Prostate gland (tissue), 2 donors: ENCODE measurements around the gene MFN2. TPM values are rescaled to one million over a fixed set of nuclear protein-coding genes. Genes with fewer than 3 reads are reported as not detected.
A peak's percentile ranks its signal among the peaks of the same experiment; 100 is the strongest.
"Not testable (repeated sequence)": the region's sequence is repeated elsewhere in the genome, so short reads cannot be mapped to it uniquely, and the experiment has no call there.

Experiments
- DNase-seq: peaks from one replicate; pipeline ENCODE4 v3.0.0-alpha.2; 2019; ENCODE audit warnings: low spot score
- H3K27ac ChIP-seq, 2 donors: fragments of 200-600 bp; sonication (generic); 2 replicates each; pipeline ENCODE4 v1.5.1; 2017 to 2019
- H3K27me3 ChIP-seq: fragments of 200-600 bp; sonication (generic); replicated peaks from 2 replicates; pipeline ENCODE4 v1.5.1; 2019; ENCODE audit not compliant: insufficient read depth
- H3K36me3 ChIP-seq, 2 donors: fragments of 200-600 bp; sonication (generic); 1 replicate in 1 of 2; 2 replicates in 1 of 2; pipeline versions ENCODE4 v1.5.1 to v1.8.1; 2017 to 2019
- H3K4me1 ChIP-seq: fragments of 200-600 bp; sonication (generic); replicated peaks from 2 replicates; pipeline ENCODE4 v1.5.1; 2019
- H3K4me3 ChIP-seq, 2 donors: fragments of 200-600 bp; sonication (generic); 2 replicates each; pipeline ENCODE4 v1.5.1; 2017 to 2019
- H3K9me3 ChIP-seq: fragments of 200-600 bp; sonication (generic); 2 replicates; pipeline ENCODE4 v1.5.1; 2017
- POLR2A ChIP-seq: fragments of 450-650 bp; IDR thresholded peaks from one replicate; pipeline ENCODE4 v1.6.1; 2016; ENCODE audit warnings: antibody characterized with exemption, mild to moderate bottlenecking
- POLR2AphosphoS5 ChIP-seq: sonication (generic); formaldehyde crosslinking; IDR thresholded peaks from one replicate; pipeline ENCODE4 v1.6.1; 2017; ENCODE audit warnings: antibody characterized with exemption
- WGBS: methylation state at CpG from one replicate; pipeline ENCODE4 v1.1.5; 2018; 5-methylcytosine and 5-hydroxymethylcytosine counted together
- intact Hi-C: fragments of 100-400 bp; cut with DNase I; formaldehyde crosslinking; loops from one replicate; pipeline ENCODE4 v1.14.2; 2022
- total RNA-seq, 2 donors: library from RNA; depleted of rRNA; stranded (reverse); fragments of >200 nt; gene quantifications; one replicate each; pipeline ENCODE4 v1.1.0, GENCODE V29; 2016
- TF ChIP-seq, protein P1 (sequence below), 4 experiments: fragments of 200-600 bp in 2 of 4; fragments of 450-650 bp in 2 of 4; sonication (generic) in 2 of 4; IDR thresholded peaks; 1 replicate in 3 of 4; 2 replicates in 1 of 4; pipeline ENCODE4 v1.5.1; 2016 to 2019; ENCODE audit warnings: antibody characterized with exemption in 4 of 4, mild to moderate bottlenecking in 2 of 4, moderate library complexity in 2 of 4

The MFN2 gene
- total RNA-seq, 2 donors from 2014 or later: 55.0 to 92.4 TPM

DNA sequence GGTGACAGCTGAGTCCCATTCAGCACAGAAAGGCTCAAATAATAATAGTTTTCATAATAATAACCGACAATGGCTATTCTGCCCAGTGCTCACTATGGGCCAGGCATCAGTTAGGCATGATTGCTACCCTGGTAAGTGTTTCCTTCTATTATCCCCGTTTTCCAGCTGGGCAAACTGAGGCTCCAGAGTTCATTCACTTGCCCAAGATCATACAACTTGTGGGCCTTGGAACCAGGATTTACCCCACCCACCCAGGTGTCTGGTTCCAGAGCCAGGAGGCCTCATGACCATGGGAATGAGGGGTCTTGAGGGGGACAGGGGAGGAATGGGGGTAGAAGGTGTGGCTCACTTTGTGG, 45.2 kb upstream of the MFN2 start:
- Histone ChIP-seq H3K27me3 (no peaks in the 10 kb centered on the region), H3K27ac (peak overlapping the region; percentile 72 to 90), H3K9me3 (no peaks in the 10 kb centered on the region), H3K4me1 (no peaks in the 10 kb centered on the region), H3K4me3 (peak overlapping the region; percentile 55 to 79), H3K36me3 (no peaks in the 10 kb centered on the region)
- TF ChIP-seq POLR2A (no peak), POLR2AphosphoS5 (no peak)
- TF ChIP-seq, protein P1, sequence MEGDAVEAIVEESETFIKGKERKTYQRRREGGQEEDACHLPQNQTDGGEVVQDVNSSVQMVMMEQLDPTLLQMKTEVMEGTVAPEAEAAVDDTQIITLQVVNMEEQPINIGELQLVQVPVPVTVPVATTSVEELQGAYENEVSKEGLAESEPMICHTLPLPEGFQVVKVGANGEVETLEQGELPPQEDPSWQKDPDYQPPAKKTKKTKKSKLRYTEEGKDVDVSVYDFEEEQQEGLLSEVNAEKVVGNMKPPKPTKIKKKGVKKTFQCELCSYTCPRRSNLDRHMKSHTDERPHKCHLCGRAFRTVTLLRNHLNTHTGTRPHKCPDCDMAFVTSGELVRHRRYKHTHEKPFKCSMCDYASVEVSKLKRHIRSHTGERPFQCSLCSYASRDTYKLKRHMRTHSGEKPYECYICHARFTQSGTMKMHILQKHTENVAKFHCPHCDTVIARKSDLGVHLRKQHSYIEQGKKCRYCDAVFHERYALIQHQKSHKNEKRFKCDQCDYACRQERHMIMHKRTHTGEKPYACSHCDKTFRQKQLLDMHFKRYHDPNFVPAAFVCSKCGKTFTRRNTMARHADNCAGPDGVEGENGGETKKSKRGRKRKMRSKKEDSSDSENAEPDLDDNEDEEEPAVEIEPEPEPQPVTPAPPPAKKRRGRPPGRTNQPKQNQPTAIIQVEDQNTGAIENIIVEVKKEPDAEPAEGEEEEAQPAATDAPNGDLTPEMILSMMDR (IDR thresholded peaks at IDR 0.05): no peak
- no peak for DNase-seq
- 10% methylated on average over 2 of the region's 2 CpGs for WGBS
- intact Hi-C loops: no loop called here

DNA sequence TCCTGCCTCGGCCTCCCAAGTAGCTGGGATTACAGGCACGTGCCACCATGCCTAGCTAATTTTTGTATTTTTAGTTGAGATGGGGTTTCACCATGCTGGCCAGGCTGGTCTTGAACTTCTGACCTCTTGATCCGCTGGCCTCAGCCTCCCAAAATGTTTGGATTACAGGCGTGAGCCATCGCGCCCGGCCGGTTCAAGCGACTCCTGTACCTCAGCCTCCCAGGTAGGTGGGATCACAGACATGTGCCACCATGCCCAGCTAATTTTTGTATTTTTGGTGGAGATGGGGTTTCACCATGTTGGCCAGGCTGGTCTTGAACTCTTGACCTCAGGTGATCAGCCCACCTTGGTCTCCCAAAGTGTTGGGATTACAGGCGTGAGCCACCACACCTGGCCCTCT, 44.5 kb upstream of the MFN2 start:
- intact Hi-C loops, H3K4me3 ChIP-seq, DNase-seq, H3K27ac ChIP-seq, H3K27me3 ChIP-seq, H3K36me3 ChIP-seq, H3K9me3 ChIP-seq, H3K4me1 ChIP-seq: not testable (repeated sequence)
- WGBS: 78% methylated on average over 10 of the region's 10 CpGs

DNA sequence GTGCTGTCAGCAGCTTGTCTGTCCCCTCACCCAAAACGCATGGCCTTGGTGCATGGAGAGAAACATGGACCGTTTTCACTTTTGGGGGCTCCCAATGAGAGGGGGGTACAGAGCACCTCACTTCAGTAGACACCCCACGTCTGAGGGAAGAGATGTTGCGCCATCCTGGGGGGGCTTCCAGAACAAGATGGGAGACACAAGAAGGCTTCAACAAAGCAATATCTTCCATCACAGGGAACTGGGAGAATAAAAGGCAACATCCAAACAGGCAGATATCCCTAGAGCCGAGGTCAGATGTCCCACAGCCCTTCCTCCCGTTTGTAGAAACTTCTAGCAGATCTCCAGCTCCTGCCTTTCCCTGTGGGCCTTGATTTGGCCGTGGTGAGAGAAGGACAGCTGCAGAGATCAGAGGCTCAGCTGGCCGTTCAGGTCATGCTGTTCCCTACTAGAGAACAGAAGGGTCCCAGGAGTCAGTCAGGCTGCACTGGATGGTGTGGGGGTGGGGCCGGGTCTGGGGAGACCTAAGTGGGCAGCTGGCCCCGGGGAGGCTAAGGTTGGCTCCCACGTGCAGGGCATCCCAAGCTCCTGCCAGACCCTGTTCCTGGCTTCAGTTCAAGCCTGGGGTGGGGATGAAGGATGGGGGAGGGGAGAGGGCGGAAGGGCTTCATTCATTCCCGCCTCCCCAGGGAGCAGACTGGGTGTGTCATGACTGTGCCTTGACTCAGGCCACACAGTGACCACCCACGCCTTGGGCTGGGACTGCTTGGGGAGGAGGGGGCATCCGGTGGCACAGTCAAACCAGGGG, 41.3 kb upstream of the MFN2 start:
- Histone ChIP-seq H3K4me3 (no peak overlapping the region), H3K9me3 (no peaks in the 10 kb centered on the region), H3K36me3 (no peaks in the 10 kb centered on the region), H3K27me3 (no peaks in the 10 kb centered on the region), H3K4me1 (no peaks in the 10 kb centered on the region), H3K27ac (no peak overlapping the region)
- DNase-seq: no peak
- intact Hi-C loops: no loop called here
- 60% methylated on average over 15 of the region's 15 CpGs for WGBS
- TF ChIP-seq POLR2A: no peak
- TF ChIP-seq POLR2AphosphoS5: no peak
- TF ChIP-seq, protein P1 (IDR thresholded peaks at IDR 0.05): no peak

DNA sequence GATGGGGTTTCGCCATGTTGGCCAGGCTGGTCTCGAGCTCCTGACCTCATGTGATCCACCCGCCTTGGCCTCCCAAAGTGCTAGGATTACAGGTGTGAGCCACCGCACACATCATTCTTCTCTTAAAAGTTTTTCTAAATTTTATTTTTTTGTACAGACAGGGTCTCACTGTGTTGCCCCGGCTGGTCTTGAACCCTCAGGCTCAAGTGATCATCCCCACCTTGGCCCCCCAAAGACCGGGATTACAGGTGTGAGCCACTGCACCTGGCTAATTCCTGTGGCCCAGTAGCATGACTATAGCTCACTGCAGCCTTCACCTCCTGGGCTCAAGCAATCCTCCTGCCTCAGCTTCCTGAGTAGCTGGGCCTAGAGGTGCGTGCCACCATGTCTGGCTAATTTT, 40.5 kb upstream of the MFN2 start:
- intact Hi-C loops, DNase-seq, H3K4me1 ChIP-seq, H3K27me3 ChIP-seq, H3K4me3 ChIP-seq, H3K9me3 ChIP-seq, H3K27ac ChIP-seq, H3K36me3 ChIP-seq: not testable (repeated sequence)
- 96% methylated on average over 7 of the region's 7 CpGs for WGBS

DNA sequence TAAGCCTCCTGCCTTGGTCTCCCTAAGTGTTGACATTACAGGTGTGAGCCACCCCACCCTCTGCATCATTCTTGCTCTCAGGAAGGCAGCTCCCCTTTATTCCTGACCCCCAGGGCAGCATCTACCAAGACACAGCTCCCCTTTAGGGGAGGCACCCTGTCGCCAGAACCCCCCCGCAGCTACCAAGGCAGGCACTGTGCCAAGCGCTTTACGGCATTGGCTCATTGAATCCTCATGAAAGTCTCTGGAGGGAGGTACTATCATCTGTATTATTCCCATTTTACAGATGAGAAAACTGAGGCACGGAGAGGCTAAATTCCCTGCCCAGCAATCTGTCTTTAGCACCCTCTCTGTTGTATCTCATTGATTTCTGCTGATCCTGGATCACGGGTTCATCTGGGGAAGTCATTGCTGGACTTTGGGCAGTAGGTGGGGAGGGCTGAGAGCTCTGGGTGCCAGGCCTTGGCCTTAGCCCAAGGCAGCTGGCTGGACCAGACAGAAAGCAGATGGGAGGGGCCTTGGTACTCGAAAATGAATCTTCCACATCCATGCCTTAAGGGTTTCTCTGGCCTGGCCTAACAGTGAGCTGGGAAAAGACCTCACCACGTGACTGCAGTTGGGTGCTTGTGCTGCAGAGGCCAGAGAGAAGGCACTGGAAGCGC, 39.9 kb upstream of the MFN2 start:
- no peaks in the 10 kb centered on the region for H3K27me3 ChIP-seq
- H3K4me3 ChIP-seq: no peak overlapping the region
- WGBS: 67% methylated on average over 9 of the region's 9 CpGs
- TF ChIP-seq, protein P1 (IDR thresholded peaks at IDR 0.05): no peak
- TF ChIP-seq POLR2A: no peak
- no peak for TF ChIP-seq POLR2AphosphoS5
- H3K9me3 ChIP-seq: no peaks in the 10 kb centered on the region
- H3K27ac ChIP-seq: no peak overlapping the region
- no peaks in the 10 kb centered on the region for H3K36me3 ChIP-seq
- no peak for DNase-seq
- H3K4me1 ChIP-seq: no peaks in the 10 kb centered on the region
- intact Hi-C loops: no loop called here

DNA sequence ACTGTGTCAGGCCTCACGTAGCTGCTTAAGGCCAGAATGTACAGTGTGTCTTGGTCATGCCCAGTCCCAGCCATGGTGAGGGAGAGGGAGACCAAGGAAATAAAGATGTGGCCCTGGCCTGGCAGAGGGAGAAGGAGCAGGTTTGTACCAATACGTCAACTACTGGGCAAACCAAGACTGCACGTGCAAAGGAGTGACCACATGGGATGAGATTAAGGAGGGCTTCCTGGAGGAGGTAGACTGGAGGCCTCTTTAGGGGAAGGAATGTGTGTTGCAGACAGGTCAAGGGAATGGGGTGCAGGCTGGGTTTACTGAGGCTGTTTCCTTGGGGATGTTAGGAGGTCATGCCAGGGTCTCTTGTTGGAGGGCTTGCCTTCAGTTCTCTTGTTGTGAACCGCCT, 38.0 kb upstream of the MFN2 start:
- TF ChIP-seq, protein P1 (IDR thresholded peaks at IDR 0.05): no peak
- no peak for TF ChIP-seq POLR2AphosphoS5
- no peak for TF ChIP-seq POLR2A
- intact Hi-C loops: no loop called here
- Histone ChIP-seq H3K9me3 (no peaks in the 10 kb centered on the region), H3K36me3 (no peaks in the 10 kb centered on the region), H3K27ac (no peak overlapping the region), H3K4me1 (no peaks in the 10 kb centered on the region), H3K4me3 (no peak overlapping the region), H3K27me3 (no peaks in the 10 kb centered on the region)
- DNase-seq: no peak
- 91% methylated on average over 4 of the region's 4 CpGs for WGBS
